ENCODE data around the gene ATP5F1D.

ATP5F1D gene

DNA sequence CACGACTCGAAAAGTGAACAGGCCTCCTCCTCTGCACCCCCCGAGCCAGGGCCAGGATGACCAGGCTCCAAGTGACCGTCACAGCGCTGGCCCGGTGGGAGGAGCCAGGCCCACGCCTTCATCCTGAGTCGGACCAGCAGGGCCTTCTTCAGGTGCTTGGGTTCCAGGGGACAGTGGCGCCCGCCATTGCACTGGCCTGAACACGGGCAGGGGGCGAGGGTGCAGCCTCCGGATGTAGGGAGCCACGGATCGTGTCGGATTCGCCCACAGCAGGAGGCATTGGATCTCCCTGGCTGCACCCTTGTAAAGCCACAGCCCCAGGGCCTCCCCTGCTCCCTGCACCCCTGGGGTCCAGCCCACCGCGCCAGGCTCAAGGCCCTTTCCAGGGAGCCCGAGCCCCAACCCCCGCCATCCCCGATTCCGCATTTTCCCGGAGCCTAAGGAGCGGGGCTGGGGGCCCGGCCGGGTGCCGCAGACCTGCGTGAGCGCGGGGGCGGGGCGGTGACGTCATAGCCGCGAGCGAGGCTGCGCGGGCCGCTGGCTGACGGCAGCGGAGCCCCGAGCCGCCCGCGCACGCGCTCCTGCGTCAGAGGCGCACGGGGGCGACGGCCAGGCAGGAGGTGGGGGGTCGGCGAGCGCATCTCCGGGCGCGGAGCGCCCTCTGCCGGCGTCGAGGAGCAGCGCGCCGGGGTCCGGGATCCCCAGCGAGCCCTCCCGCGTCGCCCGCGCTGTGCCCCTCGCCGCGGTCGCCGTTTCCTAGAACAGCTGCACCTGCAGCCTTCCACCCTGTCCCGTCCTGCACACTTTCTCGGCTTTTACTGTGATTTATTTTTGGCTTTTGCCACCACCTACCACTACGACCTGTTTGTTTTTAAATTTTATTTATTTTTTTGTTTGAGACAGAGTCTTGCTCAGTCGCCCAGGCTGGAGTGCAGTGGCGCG, 1.5 kb upstream of the ATP5F1D start:
- peak; percentile 7; the same call in 2 of the 3 replicates for ATAC-seq (ENCODE audit: low read depth)
- no peak for DNase-seq (ENCODE audit: low spot score)

DNA sequence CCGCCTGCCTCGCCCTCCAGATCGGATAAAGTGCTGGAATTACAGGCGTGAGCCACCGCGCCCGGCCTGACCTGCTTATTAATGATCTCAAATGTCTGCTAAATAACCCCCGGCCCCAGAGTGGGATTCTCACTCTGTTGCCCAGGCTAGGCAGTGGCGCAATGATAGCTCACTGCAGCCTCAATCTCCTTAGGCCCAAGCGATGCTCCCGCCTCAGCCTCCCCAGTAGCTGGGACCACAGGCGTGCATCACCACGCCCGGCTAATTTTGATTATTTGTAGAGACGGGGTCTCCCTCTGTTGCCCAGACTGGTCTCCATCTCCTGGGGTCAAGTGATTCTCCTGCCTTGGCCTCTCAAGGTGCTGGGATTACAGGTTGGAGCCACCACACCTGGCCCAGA, 626 bp upstream of the ATP5F1D start:
- Histone ChIP-seq H3K27me3 (ENCODE audit: insufficient read depth, poor library complexity, severe bottlenecking) (no peaks in the 10 kb centered on the region), H3K4me3 (ENCODE audit: severe bottlenecking) (no peak overlapping the region), H3K4me1 (ENCODE audit: insufficient read depth, poor library complexity, severe bottlenecking) (peaks cover 19% of the 10 kb centered on the region), H3K36me3 (ENCODE audit: low read depth) (peaks cover 12% of the 10 kb centered on the region), H3K9me3 (ENCODE audit: severe bottlenecking) (no peaks in the 10 kb centered on the region), H3K27ac (ENCODE audit: poor library complexity, severe bottlenecking) (peak overlapping the region; percentile 97)
- TF ChIP-seq, protein P1, sequence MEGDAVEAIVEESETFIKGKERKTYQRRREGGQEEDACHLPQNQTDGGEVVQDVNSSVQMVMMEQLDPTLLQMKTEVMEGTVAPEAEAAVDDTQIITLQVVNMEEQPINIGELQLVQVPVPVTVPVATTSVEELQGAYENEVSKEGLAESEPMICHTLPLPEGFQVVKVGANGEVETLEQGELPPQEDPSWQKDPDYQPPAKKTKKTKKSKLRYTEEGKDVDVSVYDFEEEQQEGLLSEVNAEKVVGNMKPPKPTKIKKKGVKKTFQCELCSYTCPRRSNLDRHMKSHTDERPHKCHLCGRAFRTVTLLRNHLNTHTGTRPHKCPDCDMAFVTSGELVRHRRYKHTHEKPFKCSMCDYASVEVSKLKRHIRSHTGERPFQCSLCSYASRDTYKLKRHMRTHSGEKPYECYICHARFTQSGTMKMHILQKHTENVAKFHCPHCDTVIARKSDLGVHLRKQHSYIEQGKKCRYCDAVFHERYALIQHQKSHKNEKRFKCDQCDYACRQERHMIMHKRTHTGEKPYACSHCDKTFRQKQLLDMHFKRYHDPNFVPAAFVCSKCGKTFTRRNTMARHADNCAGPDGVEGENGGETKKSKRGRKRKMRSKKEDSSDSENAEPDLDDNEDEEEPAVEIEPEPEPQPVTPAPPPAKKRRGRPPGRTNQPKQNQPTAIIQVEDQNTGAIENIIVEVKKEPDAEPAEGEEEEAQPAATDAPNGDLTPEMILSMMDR (IDR thresholded peaks at IDR 0.05; ENCODE audit: poor library complexity, severe bottlenecking): no peak
- DNase-seq (ENCODE audit: low spot score) (no peak), ATAC-seq (ENCODE audit: low read depth) (no peak)

More for the DNA sequence above, 1.5 kb upstream of the ATP5F1D start:
- H3K36me3 ChIP-seq (ENCODE audit: low read depth): peaks cover 12% of the 10 kb centered on the region
- TF ChIP-seq, protein P1 (IDR thresholded peaks at IDR 0.05; ENCODE audit: poor library complexity, severe bottlenecking): peak; percentile 89
- no peaks in the 10 kb centered on the region for H3K27me3 ChIP-seq (ENCODE audit: insufficient read depth, poor library complexity, severe bottlenecking)
- no peaks in the 10 kb centered on the region for H3K9me3 ChIP-seq (ENCODE audit: severe bottlenecking)
- H3K27ac ChIP-seq (ENCODE audit: poor library complexity, severe bottlenecking): peak overlapping the region; percentile 97
- peaks cover 18% of the 10 kb centered on the region for H3K4me1 ChIP-seq (ENCODE audit: insufficient read depth, poor library complexity, severe bottlenecking)
- H3K4me3 ChIP-seq (ENCODE audit: severe bottlenecking): peak overlapping the region; percentile 6

DNA sequence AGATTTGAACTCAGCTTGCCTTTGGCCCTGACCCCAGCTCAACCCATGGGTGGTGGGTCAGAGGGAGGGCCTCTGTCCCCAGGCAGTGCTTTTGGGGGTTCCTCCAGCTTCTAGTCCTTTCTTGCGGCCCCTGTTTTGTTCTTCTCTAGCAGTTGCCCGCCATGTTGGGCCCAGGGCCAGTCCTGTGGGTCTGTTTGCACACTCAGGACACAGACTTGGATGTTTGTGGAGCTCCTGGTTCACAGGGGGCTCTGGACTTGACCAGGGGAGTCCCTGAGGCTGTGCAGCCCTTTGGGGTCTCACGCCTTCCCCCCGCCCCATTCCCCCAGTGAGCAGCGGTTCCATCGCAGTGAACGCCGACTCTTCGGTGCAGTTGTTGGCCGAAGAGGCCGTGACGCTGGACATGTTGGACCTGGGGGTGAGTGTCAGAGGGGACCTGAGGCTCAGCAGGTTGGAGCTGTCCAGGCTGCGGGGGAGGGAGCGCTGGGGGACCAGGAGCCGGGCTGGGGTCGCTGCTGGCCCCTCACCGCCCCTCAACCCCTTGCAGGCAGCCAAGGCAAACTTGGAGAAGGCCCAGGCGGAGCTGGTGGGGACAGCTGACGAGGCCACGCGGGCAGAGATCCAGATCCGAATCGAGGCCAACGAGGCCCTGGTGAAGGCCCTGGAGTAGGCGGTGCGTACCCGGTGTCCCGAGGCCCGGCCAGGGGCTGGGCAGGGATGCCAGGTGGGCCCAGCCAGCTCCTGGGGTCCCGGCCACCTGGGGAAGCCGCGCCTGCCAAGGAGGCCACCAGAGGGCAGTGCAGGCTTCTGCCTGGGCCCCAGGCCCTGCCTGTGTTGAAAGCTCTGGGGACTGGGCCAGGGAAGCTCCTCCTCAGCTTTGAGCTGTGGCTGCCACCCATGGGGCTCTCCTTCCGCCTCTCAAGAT, 2.5 kb downstream of the ATP5F1D start:
- Histone ChIP-seq H3K4me3 (ENCODE audit: severe bottlenecking) (no peak overlapping the region), H3K27me3 (ENCODE audit: insufficient read depth, poor library complexity, severe bottlenecking) (no peaks in the 10 kb centered on the region), H3K9me3 (ENCODE audit: severe bottlenecking) (no peaks in the 10 kb centered on the region), H3K36me3 (ENCODE audit: low read depth) (peaks cover 12% of the 10 kb centered on the region), H3K27ac (ENCODE audit: poor library complexity, severe bottlenecking) (peak overlapping the region; percentile 97), H3K4me1 (ENCODE audit: insufficient read depth, poor library complexity, severe bottlenecking) (peaks cover 23% of the 10 kb centered on the region)
- TF ChIP-seq, protein P1 (IDR thresholded peaks at IDR 0.05; ENCODE audit: poor library complexity, severe bottlenecking): peak; percentile 87
- DNase-seq (ENCODE audit: low spot score) (no peak), ATAC-seq (ENCODE audit: low read depth) (peak; percentile 41)

DNA sequence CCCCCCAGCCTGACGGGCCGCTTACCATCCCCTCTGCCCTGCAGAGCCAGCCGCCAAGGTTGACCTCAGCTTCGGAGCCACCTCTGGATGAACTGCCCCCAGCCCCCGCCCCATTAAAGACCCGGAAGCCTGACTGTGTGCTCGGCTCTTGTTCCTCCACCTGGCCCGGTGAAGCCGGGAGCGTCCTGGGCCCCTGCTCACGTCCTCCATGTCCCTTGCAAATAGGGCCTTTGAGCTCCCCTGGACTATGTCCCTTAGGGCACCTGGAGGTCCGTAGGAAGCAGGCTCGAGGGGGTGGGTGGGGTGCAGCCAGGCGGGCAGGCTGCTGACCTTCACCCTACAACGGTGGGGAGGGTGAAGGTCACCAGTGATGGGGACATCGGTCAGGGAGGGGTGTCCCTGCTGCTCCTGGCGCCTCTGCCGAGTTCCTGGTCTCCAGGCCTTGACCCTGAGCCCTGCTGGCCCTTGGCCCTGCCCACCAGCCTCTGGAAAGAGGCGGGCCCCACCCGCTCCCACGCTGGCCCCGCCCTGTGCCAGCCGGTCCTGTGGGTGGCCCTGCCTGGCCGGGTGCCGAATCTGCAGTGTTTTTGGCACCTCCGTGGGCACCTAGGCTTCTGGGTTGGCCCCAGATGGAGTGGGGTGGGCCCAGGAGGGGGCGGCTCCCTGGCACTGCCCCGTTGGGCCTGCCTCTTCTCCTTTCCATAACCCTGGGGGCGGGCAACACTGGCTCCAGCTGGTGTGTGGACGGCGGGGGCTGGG, 3.3 kb downstream of the ATP5F1D start:
- H3K27ac ChIP-seq (ENCODE audit: poor library complexity, severe bottlenecking): peak overlapping the region; percentile 97
- peaks cover 23% of the 10 kb centered on the region for H3K4me1 ChIP-seq (ENCODE audit: insufficient read depth, poor library complexity, severe bottlenecking)
- no peak overlapping the region for H3K4me3 ChIP-seq (ENCODE audit: severe bottlenecking)
- H3K36me3 ChIP-seq (ENCODE audit: low read depth): peaks cover 15% of the 10 kb centered on the region
- no peak for DNase-seq (ENCODE audit: low spot score)
- TF ChIP-seq, protein P1 (IDR thresholded peaks at IDR 0.05; ENCODE audit: poor library complexity, severe bottlenecking): peak; percentile 58
- H3K27me3 ChIP-seq (ENCODE audit: insufficient read depth, poor library complexity, severe bottlenecking): no peaks in the 10 kb centered on the region
- ATAC-seq (ENCODE audit: low read depth): peak; percentile 9; the same call in 1 of the 3 replicates
- no peaks in the 10 kb centered on the region for H3K9me3 ChIP-seq (ENCODE audit: severe bottlenecking)
